Right lobe of liver (tissue), 4 donors: Measurements from ENCODE around the gene PFKFB4.

Experiments
- POLR2A ChIP-seq: fragments of 450-650 bp; IDR thresholded peaks from one replicate; pipeline ENCODE4 v1.6.1; 2017; ENCODE audit warnings: antibody characterized with exemption, mild to moderate bottlenecking
- TF ChIP-seq, protein P1 (sequence below), 4 donors: fragments of 200-600 bp in 3 of 4; fragments of 450-650 bp in 1 of 4; IDR thresholded peaks; one replicate each; pipeline versions ENCODE4 v1.5.1 to v1.8.0; 2016 to 2022; ENCODE audit warnings: antibody characterized with exemption in 4 of 4, mild to moderate bottlenecking in 2 of 4
- donor health status: DM: no; HTN: no; CAD: no.
- donor health status: DM: no; HTN: no; CAD: no.
- donor health status: DM: no; HTN: yes; CAD: no.

DNA sequence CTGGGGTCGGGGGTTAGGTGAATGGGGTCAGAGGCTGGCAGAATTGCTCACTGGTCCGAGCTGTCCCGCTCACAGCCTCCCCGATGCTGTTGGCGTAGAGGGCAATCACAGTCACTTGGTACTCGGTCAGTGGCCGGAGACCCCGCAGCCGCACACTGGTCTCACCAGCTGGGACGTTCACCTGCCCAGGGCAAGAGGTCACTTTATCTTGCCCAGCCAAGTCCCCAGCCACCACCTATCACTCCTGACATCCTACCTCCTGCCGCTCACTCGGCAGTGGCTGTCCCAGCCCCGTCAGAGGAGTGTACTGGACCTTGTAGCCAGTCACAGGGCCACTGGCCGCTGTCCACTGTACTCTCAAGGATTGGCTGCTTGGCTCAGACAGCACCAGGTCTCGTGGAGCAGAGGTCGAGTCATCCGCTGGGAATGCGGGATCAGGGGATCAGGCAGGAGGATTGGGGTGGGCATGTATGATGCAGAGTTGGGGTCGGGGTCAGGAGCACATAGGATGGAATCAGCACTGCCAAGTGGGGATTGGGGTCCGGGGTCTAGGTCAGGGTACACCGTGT is 36.0 kb upstream of the PFKFB4 start:
- TF ChIP-seq POLR2A = no peak
- TF ChIP-seq, protein P1, sequence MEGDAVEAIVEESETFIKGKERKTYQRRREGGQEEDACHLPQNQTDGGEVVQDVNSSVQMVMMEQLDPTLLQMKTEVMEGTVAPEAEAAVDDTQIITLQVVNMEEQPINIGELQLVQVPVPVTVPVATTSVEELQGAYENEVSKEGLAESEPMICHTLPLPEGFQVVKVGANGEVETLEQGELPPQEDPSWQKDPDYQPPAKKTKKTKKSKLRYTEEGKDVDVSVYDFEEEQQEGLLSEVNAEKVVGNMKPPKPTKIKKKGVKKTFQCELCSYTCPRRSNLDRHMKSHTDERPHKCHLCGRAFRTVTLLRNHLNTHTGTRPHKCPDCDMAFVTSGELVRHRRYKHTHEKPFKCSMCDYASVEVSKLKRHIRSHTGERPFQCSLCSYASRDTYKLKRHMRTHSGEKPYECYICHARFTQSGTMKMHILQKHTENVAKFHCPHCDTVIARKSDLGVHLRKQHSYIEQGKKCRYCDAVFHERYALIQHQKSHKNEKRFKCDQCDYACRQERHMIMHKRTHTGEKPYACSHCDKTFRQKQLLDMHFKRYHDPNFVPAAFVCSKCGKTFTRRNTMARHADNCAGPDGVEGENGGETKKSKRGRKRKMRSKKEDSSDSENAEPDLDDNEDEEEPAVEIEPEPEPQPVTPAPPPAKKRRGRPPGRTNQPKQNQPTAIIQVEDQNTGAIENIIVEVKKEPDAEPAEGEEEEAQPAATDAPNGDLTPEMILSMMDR (IDR thresholded peaks at IDR 0.05) = no peak
